ENCODE measurements around the gene F11R. TPM values are rescaled to one million over a fixed set of nuclear protein-coding genes. Genes with fewer than 3 reads are reported as not detected.
"Not testable (repeated sequence)": the region's sequence is repeated elsewhere in the genome, so short reads cannot be mapped to it uniquely, and the experiment has no call there.

The F11R gene
- 47.6 and 60.7 TPM in 2 replicates for total RNA-seq (2014; rRNA removed; shearing (Covaris generic))

GRCh38 chr1:161020509-161021164 lies at the start of gene F11R:
Gene F11R (minus strand): TSS chr1:161021152. CDS start chr1:161021073, 79 bp downstream.
- no peak for DNase-seq (ENCODE audit: low spot score)
- in situ Hi-C loops (cut with HindIII; ENCODE audit: low sequenced_read_pairs): no loop called here

GRCh38 chr1:161069731-161070270 lies 48.8 kb upstream of the F11R start, which contains the start of gene ARHGAP30:
Gene ARHGAP30 (minus strand): TSS chr1:161069891. CDS start chr1:161069624, 267 bp downstream.
- in situ Hi-C loops (cut with HindIII; ENCODE audit: low sequenced_read_pairs): no loop called here
- no peak for DNase-seq (ENCODE audit: low spot score)

- in situ Hi-C loops (cut with HindIII; ENCODE audit: low sequenced_read_pairs): no loop called here
- DNase-seq (ENCODE audit: low spot score): no peak
Measured at GRCh38 chr1:161069241-161069640, 48.3 kb upstream of the F11R start.

GRCh38 chr1:161068306-161069234 lies 47.6 kb upstream of the F11R start:
- no peak for DNase-seq (ENCODE audit: low spot score)
- in situ Hi-C loops (cut with HindIII; ENCODE audit: low sequenced_read_pairs): no loop called here

GRCh38 chr1:161066694-161067093 lies 45.7 kb upstream of the F11R start:
- no peak for DNase-seq (ENCODE audit: low spot score)

GRCh38 chr1:161065681-161066080 lies 44.7 kb upstream of the F11R start:
- DNase-seq (ENCODE audit: low spot score); in situ Hi-C loops (cut with HindIII; ENCODE audit: low sequenced_read_pairs): not testable (repeated sequence)

More at GRCh38 chr1:161066694-161067093, 45.7 kb upstream of the F11R start:
- in situ Hi-C loops (cut with HindIII; ENCODE audit: low sequenced_read_pairs): no loop called here

GRCh38 chr1:161063936-161064335 lies 43.0 kb upstream of the F11R start:
- DNase-seq (ENCODE audit: low spot score); in situ Hi-C loops (cut with HindIII; ENCODE audit: low sequenced_read_pairs): not testable (repeated sequence)

GRCh38 chr1:161061419-161061818 lies 40.5 kb upstream of the F11R start:
- in situ Hi-C loops (cut with HindIII; ENCODE audit: low sequenced_read_pairs): no loop called here
- DNase-seq (ENCODE audit: low spot score): no peak

- DNase-seq (ENCODE audit: low spot score): no peak
- in situ Hi-C loops (cut with HindIII; ENCODE audit: low sequenced_read_pairs): no loop called here
Measured at GRCh38 chr1:161059293-161059692, 38.3 kb upstream of the F11R start.

GRCh38 chr1:161054805-161055204 lies 33.9 kb upstream of the F11R start:
- in situ Hi-C loops (cut with HindIII; ENCODE audit: low sequenced_read_pairs): no loop called here
- DNase-seq (ENCODE audit: low spot score): no peak

- no peak for DNase-seq (ENCODE audit: low spot score)
- in situ Hi-C loops (cut with HindIII; ENCODE audit: low sequenced_read_pairs): no loop called here
Measured at GRCh38 chr1:161054232-161054631, 33.3 kb upstream of the F11R start.

GRCh38 chr1:161052899-161053298 lies 31.9 kb upstream of the F11R start:
- DNase-seq (ENCODE audit: low spot score): no peak
- in situ Hi-C loops (cut with HindIII; ENCODE audit: low sequenced_read_pairs): no loop called here

- DNase-seq (ENCODE audit: low spot score): no peak
- in situ Hi-C loops (cut with HindIII; ENCODE audit: low sequenced_read_pairs): no loop called here
Measured at GRCh38 chr1:161051219-161051618, 30.3 kb upstream of the F11R start.

- DNase-seq (ENCODE audit: low spot score): no peak
- in situ Hi-C loops (cut with HindIII; ENCODE audit: low sequenced_read_pairs): loop anchor here (10.0 kb wide), 1 partner anchor 96 kb away; no protein-coding TSS in a partner anchor
Measured at GRCh38 chr1:161048949-161049722, 28.2 kb upstream of the F11R start.

GRCh38 chr1:161047436-161048420 lies 26.8 kb upstream of the F11R start:
- in situ Hi-C loops (cut with HindIII; ENCODE audit: low sequenced_read_pairs): loop anchor here (10.0 kb wide), 1 partner anchor 97 kb away; no protein-coding TSS in a partner anchor
- DNase-seq (ENCODE audit: low spot score): no peak

- no peak for DNase-seq (ENCODE audit: low spot score)
- in situ Hi-C loops (cut with HindIII; ENCODE audit: low sequenced_read_pairs): loop anchor here (10.0 kb wide), 1 partner anchor 98 kb away; no protein-coding TSS in a partner anchor
Measured at GRCh38 chr1:161046605-161047228, 25.8 kb upstream of the F11R start.

All from G401 (cell line).